ENCODE measurements around the gene MPV17. TPM values are rescaled to one million over a fixed set of nuclear protein-coding genes. Genes with fewer than 3 reads are reported as not detected.
A peak's percentile ranks its signal among the peaks of the same experiment; 100 is the strongest.

Gene MPV17
- total and polyA plus RNA-seq, 2 donors (not counting 1 experiment from before 2014, with no cell fraction given) = 103 to 137 TPM

- peak within 1 kb of the TSS; percentile 96 for H3K4me3 Mint-ChIP-seq
- Histone ChIP-seq H3K4me2 (replicated peaks; ENCODE audit: low read depth, low read length, poor library complexity, severe bottlenecking) (peak within 1 kb of the TSS; percentile 88), H3K79me2 (ENCODE audit: control insufficient read depth, insufficient read depth, low read length) (peaks cover 71% of the 10 kb centered on the region), H4K20me1 (ENCODE audit: control insufficient read depth, insufficient read depth, low read length, poor library complexity, severe bottlenecking) (peaks cover 21% of the 10 kb centered on the region), H3K4me1 (ENCODE audit: control insufficient read depth in 2 of 2, insufficient read depth in 2 of 2, low read length in 2 of 2) (peaks cover 31 to 34% of the 10 kb centered on the region in 2 donors), H2AFZ (ENCODE audit: insufficient read depth, low read depth, low read length, poor library complexity, severe bottlenecking) (peak within 1 kb of the TSS; percentile 95), H3K4me3 (ENCODE audit: control extremely low read depth in 1 of 5, extremely low read depth in 1 of 5, insufficient read depth in 1 of 5, low read depth in 2 of 5, low read length in 4 of 5) (peak within 1 kb of the TSS; percentile 86 to 96 (median 88)), H3K36me3 (replicated peaks in 1 of 2; ENCODE audit: control extremely low read depth in 1 of 2, control insufficient read depth in 1 of 2, extremely low read depth in 1 of 2, insufficient read depth in 2 of 2, low read length in 1 of 2) (peaks cover 0 to 55% of the 10 kb centered on the region in 2 experiments), H3K27ac (ENCODE audit: low read length in 2 of 2) (peak within 1 kb of the TSS; percentile 84 to 95), H3K27me3 (replicated peaks in 1 of 4; ENCODE audit: control extremely low read depth in 1 of 4, control insufficient read depth in 3 of 4, insufficient read depth in 4 of 4, low read length in 3 of 4) (no peaks in the 10 kb centered on the region), H3K9ac (ENCODE audit: low read length) (peak within 1 kb of the TSS; percentile 95), H3K9me3 (ENCODE audit: control extremely low read depth in 1 of 3, control insufficient read depth in 2 of 3, insufficient read depth in 1 of 3, low read length in 2 of 3) (no peaks in the 10 kb centered on the region)
- H3K27ac Mint-ChIP-seq = peak within 1 kb of the TSS; percentile 100
- POLR2A ChIA-PET = interaction anchor here (0.6 to 4.2 kb wide), 9 partner anchors 9 to 1524 kb away, joined by 3 to 36 read pairs (median 5); partner anchors contain the start of genes ABHD1, GTF3C2, NRBP1 and OST4
- CTCF ChIA-PET = interaction anchor here (0.8 to 3.9 kb wide), 15 partner anchors 10 to 314 kb away, joined by 3 to 14 read pairs (median 5); partner anchors contain the start of genes GTF3C2, MPV17, NRBP1 and SLC4A1AP
- H3K4me1 Mint-ChIP-seq = peaks cover 31% of the 10 kb centered on the region
- no peaks in the 10 kb centered on the region for H3K9me3 Mint-ChIP-seq (ENCODE audit: insufficient read depth)
- intact Hi-C loops (cut with micrococcal nuclease) = loop anchor here (1.0 to 2.0 kb wide), 14 partner anchors 10 to 319 kb away; partner anchors contain the start of genes AGBL5, ATRAID, CAD and CCDC121
- WGBS (ENCODE audit: insufficient coverage) = under 1% methylated on average over 85 of the region's 85 CpGs
- H3K27me3 Mint-ChIP-seq = no peaks in the 10 kb centered on the region
- ATAC-seq (ENCODE audit: low read depth) (peak; percentile 83), DNase-seq (peak; percentile 99)
- no peak for TF ChIP-seq EZH2 (IDR thresholded peaks at IDR 0.05; ENCODE audit: borderline replicate concordance, insufficient read depth, low read depth, low read length, poor library complexity, severe bottlenecking)
- peak; percentile 77 for TF ChIP-seq CTCF (IDR thresholded peaks at IDR 0.05)
Measured at GRCh38 chr2:27370026-27370815, 47.3 kb upstream of the MPV17 start, which contains the start of the genes EIF2B4 and SNX17. EIF2B4 (minus strand) TSS chr2:27370338; CDS start chr2:27370314, 24 bp downstream. SNX17 (plus strand) TSS chr2:27370616; CDS start chr2:27370744, 128 bp downstream.

Measured in B cell (primary cell).